HK-2 (cell line): Measurements from ENCODE around the gene CORO7.

Source experiments
- DNase-seq: peaks from one replicate; pipeline ENCODE4 v3.0.0-alpha.2; 2018; ENCODE audit not compliant: unreplicated experiment

Gene CORO7

DNA sequence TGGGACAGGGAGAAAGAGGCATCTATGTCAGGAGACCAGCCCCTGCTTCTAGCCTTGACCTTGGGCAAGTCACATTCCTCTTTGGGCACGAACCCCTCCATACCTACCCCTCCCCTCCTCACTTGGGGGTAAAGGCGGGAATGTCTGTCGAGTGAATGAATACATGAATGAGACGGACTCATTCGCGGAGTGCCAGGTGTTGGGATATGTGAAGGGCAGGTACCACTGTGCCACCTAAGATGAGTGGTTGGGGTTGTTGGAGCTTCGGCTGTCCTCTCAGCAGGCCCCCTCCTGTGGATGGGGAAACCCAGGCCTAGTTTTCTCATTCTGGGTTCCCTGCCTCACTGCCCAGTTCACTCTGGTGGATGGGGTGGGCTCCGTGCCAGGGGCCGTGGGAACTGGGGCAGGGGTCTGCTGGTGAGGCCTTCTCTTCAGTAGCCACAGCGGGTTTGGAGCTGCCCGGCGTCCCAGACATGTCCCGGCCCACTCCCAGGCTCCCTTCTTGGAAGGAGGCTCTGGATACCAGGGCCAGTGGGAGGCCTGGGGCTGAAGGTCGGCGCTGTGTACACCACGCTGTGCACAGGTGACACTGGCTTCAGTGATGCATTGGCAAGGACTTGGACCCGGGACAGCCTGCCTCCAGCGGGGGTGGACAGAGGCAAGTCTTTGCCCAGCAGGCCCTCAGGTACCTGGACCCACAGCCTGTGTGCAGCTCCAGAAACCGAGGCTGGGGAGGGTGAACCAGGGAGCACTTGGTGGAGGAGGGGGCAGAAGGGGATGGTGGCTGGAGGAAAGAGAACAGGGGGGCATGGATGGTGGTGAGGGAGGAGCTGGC lies 94.9 kb downstream of the CORO7 start:
- no peak for DNase-seq

GRCh38 chr16:4320571-4321137 lies 95.7 kb downstream of the CORO7 start:
- DNase-seq: no peak

- no peak for DNase-seq
Observed at GRCh38 chr16:4319454-4320421, 96.7 kb downstream of the CORO7 start.

- DNase-seq: no peak
Observed at GRCh38 chr16:4318967-4319366, 97.4 kb downstream of the CORO7 start.

DNA sequence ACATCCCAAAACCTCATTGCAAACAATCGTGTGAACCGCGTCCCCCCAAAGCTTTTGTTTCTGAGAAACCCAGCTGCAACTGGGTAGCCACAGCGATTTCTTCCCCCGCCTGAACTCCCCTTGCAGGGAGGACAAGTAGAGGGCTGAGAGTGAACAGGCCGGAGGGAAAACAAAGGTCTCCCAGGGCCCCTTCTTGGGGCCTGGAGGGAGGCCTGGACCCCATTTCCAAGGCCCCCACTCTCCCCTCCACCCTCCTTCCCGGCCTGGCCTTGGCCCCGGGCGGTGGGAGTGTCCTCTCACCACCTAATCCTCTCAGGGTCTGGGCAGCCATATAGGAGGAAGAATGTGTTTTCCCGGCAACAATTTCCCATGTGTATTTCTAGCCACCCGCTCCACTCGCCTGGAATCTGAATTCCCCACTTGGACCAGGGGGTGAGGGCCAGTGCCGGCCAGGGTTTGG lies 97.9 kb downstream of the CORO7 start:
- no peak for DNase-seq

GRCh38 chr16:4317532-4318450 lies 98.6 kb downstream of the CORO7 start:
- peak; percentile 37 for DNase-seq

DNA sequence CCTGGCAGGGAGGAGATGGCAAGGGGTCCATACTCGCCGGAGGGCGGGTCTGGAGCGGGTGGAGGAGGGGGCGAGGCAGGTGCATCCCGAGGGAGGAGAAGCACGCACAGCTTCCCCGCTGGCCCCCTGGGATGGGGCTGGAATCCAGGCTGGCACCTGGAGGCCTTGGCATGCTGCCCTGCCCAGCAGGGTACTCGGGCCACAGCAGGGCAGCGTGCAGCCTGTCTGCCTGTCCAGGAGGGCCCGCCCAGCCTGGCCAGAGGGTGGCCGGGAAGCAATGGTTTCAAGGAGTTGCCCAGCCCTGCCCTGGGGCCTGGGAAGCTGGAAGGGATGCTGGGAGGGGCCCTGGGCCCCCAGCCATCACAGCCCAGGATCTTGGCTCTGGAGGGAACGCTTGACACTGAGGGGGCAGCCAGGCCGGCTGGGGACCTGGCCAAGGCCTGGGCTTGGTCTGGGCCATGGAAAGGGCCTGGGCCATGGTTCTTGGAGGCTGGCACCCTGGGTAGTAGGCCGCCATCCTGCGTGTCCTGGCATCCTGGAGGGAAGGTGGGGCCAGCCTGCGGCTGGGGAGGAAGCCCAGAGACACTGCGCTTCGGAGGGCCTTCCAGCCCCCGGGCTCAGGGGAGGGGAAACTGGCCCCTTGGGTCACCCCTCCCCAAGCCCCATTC lies 99.4 kb downstream of the CORO7 start:
- peak; percentile 50 for DNase-seq

GRCh38 chr16:4316108-4316863 lies 100.1 kb downstream of the CORO7 start:
- DNase-seq: peak; percentile 40

GRCh38 chr16:4315186-4316107 lies 100.9 kb downstream of the CORO7 start, which contains the start of gene GLIS2:
Gene GLIS2 (plus strand): TSS chr16:4316067. CDS start chr16:4332281, 16,214 bp downstream.
- DNase-seq: peak; percentile 75

DNA sequence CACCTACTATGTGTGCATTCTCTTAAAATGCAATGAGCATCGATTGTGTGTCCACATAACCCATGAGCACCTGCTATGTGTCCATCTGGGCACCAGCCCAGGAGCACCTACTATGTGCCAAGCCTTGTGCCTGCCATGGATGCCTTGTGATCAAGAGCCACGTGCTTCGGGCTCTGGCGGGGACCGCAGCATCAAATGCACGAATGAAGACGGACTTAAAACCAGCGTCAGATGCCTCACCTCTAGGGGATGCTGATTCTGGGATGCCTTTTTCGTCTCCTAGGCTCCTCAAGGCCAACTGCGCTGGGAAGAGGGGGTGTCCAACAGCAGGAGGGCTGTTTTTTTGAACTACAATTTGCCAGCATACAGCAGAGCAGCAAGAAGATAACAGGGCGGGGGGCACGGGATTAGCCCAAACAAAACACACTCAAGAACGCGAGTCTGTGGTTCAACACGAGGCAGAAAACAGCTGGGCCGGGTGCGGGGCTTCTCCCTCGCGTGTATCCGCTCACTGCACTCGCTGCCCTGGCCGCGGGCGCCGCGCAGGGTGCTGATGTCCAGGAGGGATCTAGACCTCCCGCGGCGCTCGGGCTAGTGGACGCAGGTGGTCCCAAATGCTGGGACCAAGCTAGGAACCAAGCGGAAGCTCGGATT lies 101.7 kb downstream of the CORO7 start:
- peak; percentile 44 for DNase-seq

GRCh38 chr16:4313563-4314531 lies 102.5 kb downstream of the CORO7 start:
- peak; percentile 85 for DNase-seq

DNA sequence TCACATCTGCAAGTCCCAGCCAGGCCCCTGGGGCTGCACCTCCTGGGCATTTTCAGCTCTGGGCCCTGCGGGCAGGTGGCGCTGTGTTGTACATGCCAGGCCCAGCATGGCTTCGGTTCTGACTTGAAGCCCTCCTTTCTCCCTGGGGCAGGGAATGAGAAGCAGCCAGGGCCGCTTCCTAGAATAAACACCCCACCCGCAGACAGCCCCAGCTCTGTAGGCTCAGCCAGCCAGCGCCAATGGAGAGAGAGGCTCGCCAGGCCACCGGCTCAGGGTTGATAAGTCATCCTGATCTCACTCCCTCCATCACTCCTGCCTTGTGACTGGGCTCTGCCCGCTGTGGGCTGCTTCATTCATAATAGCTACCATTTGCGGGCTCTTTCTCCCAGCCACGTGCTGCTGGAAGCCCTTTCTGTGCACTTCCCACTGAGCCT lies 106.5 kb downstream of the CORO7 start:
- peak; percentile 49 for DNase-seq

DNA sequence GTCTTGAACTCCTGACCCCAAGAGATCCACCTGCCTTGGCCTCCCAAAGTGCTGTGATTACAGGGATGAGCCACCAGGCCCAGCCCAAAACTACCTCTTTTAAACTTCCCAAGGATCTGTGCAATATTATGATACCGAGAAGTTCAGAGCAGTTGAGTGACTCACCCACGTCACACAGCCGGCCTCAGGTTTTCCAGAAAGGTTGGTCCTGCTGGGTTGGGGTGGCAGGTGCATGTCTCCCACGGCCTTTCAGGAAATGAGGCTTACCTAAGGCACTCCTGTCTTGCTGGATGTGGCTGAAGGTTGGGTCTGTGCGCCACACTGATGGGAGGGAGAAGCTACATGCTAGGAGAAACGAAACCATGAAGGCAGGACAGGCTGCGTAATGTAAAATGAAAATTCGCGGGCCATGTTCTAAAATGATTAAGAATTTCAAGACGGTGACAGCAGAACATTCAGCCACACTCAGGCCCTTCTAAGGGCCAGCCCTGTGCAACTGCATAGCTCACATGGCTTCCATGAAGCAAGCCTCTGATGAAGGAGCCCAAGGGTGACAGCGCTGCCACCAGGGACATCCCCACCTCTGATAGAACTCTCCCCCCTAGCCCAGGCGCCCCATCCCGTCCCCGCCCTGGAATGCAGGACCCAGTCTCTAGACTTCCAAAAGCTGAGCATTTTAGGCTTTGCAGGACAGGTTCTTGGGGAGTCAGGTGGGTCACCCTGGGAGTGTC lies 107.1 kb downstream of the CORO7 start:
- no peak for DNase-seq

DNA sequence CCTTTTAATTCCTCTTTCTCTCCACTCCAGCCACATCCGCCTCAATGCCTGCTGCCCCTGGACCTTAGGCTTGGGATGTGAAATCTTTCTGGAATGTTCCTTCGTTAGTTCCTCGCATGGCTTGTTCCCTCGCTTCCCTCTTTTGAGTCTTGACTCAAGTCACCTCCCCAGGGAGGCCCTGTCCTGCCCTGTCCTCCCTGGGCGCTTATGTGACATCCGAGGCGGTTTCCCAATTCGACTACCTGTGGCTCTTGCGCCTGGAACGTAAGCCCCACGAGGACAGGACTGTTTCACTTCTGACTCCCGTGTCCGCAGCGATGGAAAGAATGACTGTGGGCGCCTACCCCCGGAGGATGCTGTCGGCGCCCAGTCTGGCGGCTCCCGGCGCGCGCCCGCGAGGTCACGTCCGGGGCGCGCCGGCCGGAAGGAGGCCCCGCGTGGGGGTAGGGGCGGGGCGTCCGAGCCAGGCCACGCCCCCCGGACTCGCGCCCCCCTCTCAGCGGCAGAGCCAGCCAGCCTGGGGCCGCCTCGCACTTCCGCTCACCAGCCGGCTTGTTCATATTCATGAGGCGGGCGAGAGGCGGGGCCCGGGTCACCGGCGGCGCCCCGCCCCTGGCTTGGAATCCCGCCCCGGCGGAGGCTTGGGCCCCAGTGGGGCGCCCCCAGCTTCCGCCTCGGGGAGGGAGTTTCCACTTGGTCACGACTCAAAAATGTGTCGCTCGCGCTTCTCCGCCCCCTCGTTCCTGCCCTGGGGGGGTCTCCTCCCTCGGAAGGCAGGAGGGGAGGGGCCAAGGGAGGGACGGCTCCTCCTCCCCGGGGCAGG lies 109.0 kb downstream of the CORO7 start:
- DNase-seq: peak; percentile 88
